Measurements from ENCODE around the gene ARHGAP8.

GRCh38 chr22:44839721-44840120, 87.3 kb downstream of the ARHGAP8 start:
- TF ChIP-seq, protein P1, sequence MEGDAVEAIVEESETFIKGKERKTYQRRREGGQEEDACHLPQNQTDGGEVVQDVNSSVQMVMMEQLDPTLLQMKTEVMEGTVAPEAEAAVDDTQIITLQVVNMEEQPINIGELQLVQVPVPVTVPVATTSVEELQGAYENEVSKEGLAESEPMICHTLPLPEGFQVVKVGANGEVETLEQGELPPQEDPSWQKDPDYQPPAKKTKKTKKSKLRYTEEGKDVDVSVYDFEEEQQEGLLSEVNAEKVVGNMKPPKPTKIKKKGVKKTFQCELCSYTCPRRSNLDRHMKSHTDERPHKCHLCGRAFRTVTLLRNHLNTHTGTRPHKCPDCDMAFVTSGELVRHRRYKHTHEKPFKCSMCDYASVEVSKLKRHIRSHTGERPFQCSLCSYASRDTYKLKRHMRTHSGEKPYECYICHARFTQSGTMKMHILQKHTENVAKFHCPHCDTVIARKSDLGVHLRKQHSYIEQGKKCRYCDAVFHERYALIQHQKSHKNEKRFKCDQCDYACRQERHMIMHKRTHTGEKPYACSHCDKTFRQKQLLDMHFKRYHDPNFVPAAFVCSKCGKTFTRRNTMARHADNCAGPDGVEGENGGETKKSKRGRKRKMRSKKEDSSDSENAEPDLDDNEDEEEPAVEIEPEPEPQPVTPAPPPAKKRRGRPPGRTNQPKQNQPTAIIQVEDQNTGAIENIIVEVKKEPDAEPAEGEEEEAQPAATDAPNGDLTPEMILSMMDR (IDR thresholded peaks at IDR 0.05) = no peak
- no peak for TF ChIP-seq POLR2A (IDR thresholded peaks at IDR 0.05)
